GM21447 (cell line): ENCODE measurements around the gene VDAC1.
"Not testable (repeated sequence)": the region's sequence is repeated elsewhere in the genome, so short reads cannot be mapped to it uniquely, and the experiment has no call there.

Source experiments
- ATAC-seq: cut with Tn5 transposase; IDR thresholded peaks from one replicate; pipeline ENCODE4 v1.9.1; 2021; ENCODE audit not compliant: unreplicated experiment

Gene VDAC1

GRCh38 chr5:134004626-134005416 lies at the start of gene VDAC1:
Gene VDAC1 (minus strand): TSS chr5:134004975. CDS start chr5:133993012, 11,963 bp downstream.
- peak; percentile 64 for ATAC-seq

GRCh38 chr5:134053840-134054338 lies 49.1 kb upstream of the VDAC1 start:
- no peak for ATAC-seq

- ATAC-seq: no peak
These were observed 48.6 kb upstream of the VDAC1 start for GRCh38 chr5:134053314-134053839.

GRCh38 chr5:134051305-134051704 lies 46.5 kb upstream of the VDAC1 start:
- ATAC-seq: no peak

GRCh38 chr5:134048864-134049263 lies 44.1 kb upstream of the VDAC1 start:
- ATAC-seq: no peak

- ATAC-seq: no peak
These were observed 42.9 kb upstream of the VDAC1 start for GRCh38 chr5:134047687-134048056.

GRCh38 chr5:134046801-134047686 lies 42.3 kb upstream of the VDAC1 start:
- no peak for ATAC-seq

- no peak for ATAC-seq
These were observed 41.6 kb upstream of the VDAC1 start for GRCh38 chr5:134046330-134046729.

GRCh38 chr5:134043793-134044792 lies 39.3 kb upstream of the VDAC1 start:
- ATAC-seq: no peak

- peak; percentile 75 for ATAC-seq
These were observed 37.0 kb upstream of the VDAC1 start for GRCh38 chr5:134041570-134042411.

- no peak for ATAC-seq
These were observed 33.4 kb upstream of the VDAC1 start for GRCh38 chr5:134038138-134038537.

GRCh38 chr5:134037160-134037559 lies 32.4 kb upstream of the VDAC1 start:
- no peak for ATAC-seq

GRCh38 chr5:134034326-134034725 lies 29.6 kb upstream of the VDAC1 start:
- no peak for ATAC-seq

GRCh38 chr5:134030303-134030964 lies 25.7 kb upstream of the VDAC1 start:
- ATAC-seq: not testable (repeated sequence)

GRCh38 chr5:134029156-134029555 lies 24.4 kb upstream of the VDAC1 start:
- ATAC-seq: no peak

- no peak for ATAC-seq
These were observed 23.7 kb upstream of the VDAC1 start for GRCh38 chr5:134028496-134028895.

- ATAC-seq: no peak
These were observed 22.5 kb upstream of the VDAC1 start for GRCh38 chr5:134027288-134027615.

GRCh38 chr5:134026521-134027287 lies 21.9 kb upstream of the VDAC1 start:
- no peak for ATAC-seq
